Left ventricle myocardium inferior (tissue), 1 donor: ENCODE measurements around the gene S100A13. TPM values are rescaled to one million over a fixed set of nuclear protein-coding genes. Genes with fewer than 3 reads are reported as not detected.
"Not testable (repeated sequence)": the region's sequence is repeated elsewhere in the genome, so short reads cannot be mapped to it uniquely, and the experiment has no call there.

Experiments used
- DNase-seq: peaks from one replicate; pipeline ENCODE4 v3.0.0-alpha.2; 2020
- H3K27ac ChIP-seq: fragments of 200-600 bp; replicated peaks from 2 replicates; pipeline ENCODE4 v1.8.0; 2021
- H3K27me3 ChIP-seq: fragments of 200-600 bp; 2 replicates; pipeline ENCODE4 v1.8.0; 2021; ENCODE audit warnings: low read depth
- H3K36me3 ChIP-seq: fragments of 200-600 bp; 2 replicates; pipeline ENCODE4 v1.8.0; 2021
- H3K4me1 ChIP-seq: fragments of 200-600 bp; 2 replicates; pipeline ENCODE4 v1.8.0; 2021
- H3K4me3 ChIP-seq: fragments of 200-600 bp; 2 replicates; pipeline ENCODE4 v1.8.0; 2021; ENCODE audit warnings: mild to moderate bottlenecking, moderate library complexity
- H3K9me3 ChIP-seq: fragments of 200-600 bp; replicated peaks from 2 replicates; pipeline ENCODE4 v1.8.0; 2021
- CTCF ChIP-seq: fragments of 200-600 bp; IDR thresholded peaks from 2 replicates; pipeline ENCODE4 v1.8.0; 2021; ENCODE audit warnings: antibody characterized with exemption, mild to moderate bottlenecking, borderline replicate concordance
- intact Hi-C: fragments of 100-400 bp; cut with micrococcal nuclease; formaldehyde crosslinking; loops from one replicate; pipeline ENCODE4 v1.11.0; 2022
- long read RNA-seq: library from polyadenylated mRNA; unstranded; transcript quantifications from one replicate; pipeline ENCODE4 v2.0.0, GENCODE V29; 2021
- total RNA-seq: library from RNA; stranded (reverse); fragmentation: NEBNext Ultra II Directional; extraction: Animal tissue kit (Norgen Biotek cat#: 25700); gene quantifications from one replicate; pipeline ENCODE4 v1.2.1, GENCODE V29; 2021
- donor health status: DM: no; HTN: yes; CAD: no; lungs with severe emphysema.

Gene S100A13
- total RNA-seq = 131 TPM
- long read RNA-seq, partial matches to known transcripts = 35 of 41 reads
- long read RNA-seq, other reads (novel, unspliced or antisense) = 1 of 41 reads

GRCh38 chr1:153626904-153627714 lies at the start of gene S100A13:
Gene S100A13 (minus strand): TSS chr1:153627505. CDS start chr1:153626472, 1,033 bp downstream.
- peak; percentile 62 for TF ChIP-seq CTCF
- Histone ChIP-seq H3K27ac (peak within 1 kb of the TSS; percentile 100), H3K36me3 (peaks cover 30% of the 10 kb centered on the region), H3K4me1 (peaks cover 84% of the 10 kb centered on the region), H3K9me3 (no peaks in the 10 kb centered on the region), H3K27me3 (no peaks in the 10 kb centered on the region), H3K4me3 (peak within 1 kb of the TSS; percentile 66)
- intact Hi-C loops = no loop called here
- DNase-seq = peak; percentile 72

DNA sequence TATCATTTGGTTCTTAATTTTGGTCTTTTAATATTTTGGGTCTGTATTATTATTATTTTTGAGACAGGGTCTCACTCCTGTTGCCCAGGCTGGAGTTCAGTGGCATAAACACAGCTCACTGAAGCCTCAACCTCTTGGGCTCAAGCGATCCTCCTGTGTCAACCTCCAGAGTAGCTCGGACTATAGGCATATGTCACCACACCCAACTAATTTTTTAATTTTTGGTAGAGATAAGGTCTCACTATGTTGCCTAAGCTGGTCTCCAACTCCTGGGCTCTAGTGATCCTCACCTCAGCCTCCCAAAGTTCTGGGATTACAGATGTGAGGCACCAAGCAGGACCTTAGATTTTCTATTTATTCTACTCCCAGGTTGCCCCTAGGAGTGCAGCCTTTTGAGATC lies 46.2 kb upstream of the S100A13 start:
- Histone ChIP-seq H3K27me3 (peaks cover 7% of the 10 kb centered on the region), H3K27ac (no peak overlapping the region), H3K9me3 (no peaks in the 10 kb centered on the region), H3K36me3 (peaks cover 12% of the 10 kb centered on the region), H3K4me3 (no peak overlapping the region), H3K4me1 (peaks cover 44% of the 10 kb centered on the region)
- intact Hi-C loops = loop anchor here (10.0 kb wide), 1 partner anchor 311 kb away; the partner anchor contains the start of gene RAB13
- DNase-seq = no peak
- no peak for TF ChIP-seq CTCF

- intact Hi-C loops = loop anchor here (10.0 kb wide), 1 partner anchor 313 kb away; the partner anchor contains the start of gene RAB13
- peaks cover 29% of the 10 kb centered on the region for H3K36me3 ChIP-seq
- H3K27me3 ChIP-seq, DNase-seq, H3K9me3 ChIP-seq: not testable (repeated sequence)
- peaks cover 36% of the 10 kb centered on the region for H3K4me1 ChIP-seq
- peak; percentile 15 for TF ChIP-seq CTCF
- H3K4me3 ChIP-seq = peak overlapping the region; percentile 91
- peak overlapping the region; percentile 93 for H3K27ac ChIP-seq
Measured at GRCh38 chr1:153671628-153672353, 44.5 kb upstream of the S100A13 start.

DNA sequence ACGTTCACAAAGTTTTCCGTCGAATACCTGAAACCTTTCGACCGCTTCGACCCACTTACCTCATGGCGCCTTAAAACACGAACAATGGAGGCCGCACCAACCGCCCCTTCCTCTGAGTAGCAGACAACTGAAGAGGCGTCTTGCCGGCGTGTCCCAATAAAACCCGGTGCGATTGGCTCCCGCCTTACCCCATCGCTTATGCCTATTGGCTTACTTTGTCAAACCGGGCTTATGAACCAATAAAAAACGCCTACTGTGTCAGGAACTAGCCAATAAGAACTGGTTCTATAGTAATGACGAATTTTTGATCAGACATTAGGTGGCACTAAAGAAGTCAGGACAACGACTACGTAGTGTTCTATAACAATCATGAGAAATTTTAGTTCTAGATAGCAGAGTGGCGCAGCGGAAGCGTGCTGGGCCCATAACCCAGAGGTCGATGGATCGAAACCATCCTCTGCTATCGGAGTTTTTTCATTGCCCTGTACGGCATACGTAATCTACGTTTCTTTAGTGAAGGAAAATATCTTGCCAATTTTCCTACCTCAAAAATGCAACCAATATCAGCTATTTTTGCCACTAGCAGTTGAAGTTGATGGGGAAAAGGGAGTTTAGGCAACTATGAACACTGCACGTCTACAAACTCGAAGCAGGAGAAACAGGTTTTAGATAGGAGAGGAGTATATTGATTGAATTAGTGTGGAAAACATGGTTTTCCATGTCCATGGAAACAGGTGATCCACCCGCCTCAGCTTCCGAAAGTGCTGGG lies 43.7 kb upstream of the S100A13 start, which contains the start of gene ILF2:
Gene ILF2, minus strand, starts transcription at position 135 of the 769 bp plus-strand sequence. Its CDS starts 71 bp downstream, at position 64.
- H3K27me3 ChIP-seq = no peaks in the 10 kb centered on the region
- intact Hi-C loops = loop anchor here (10.0 kb wide), 1 partner anchor 314 kb away; the partner anchor contains the start of gene RAB13
- peaks cover 36% of the 10 kb centered on the region for H3K4me1 ChIP-seq
- DNase-seq = peak; percentile 98
- peak within 1 kb of the TSS; percentile 93 for H3K27ac ChIP-seq
- no peaks in the 10 kb centered on the region for H3K9me3 ChIP-seq
- H3K4me3 ChIP-seq = peak within 1 kb of the TSS; percentile 91
- no peak for TF ChIP-seq CTCF
- peaks cover 37% of the 10 kb centered on the region for H3K36me3 ChIP-seq
